GM18868 (cell line): ENCODE data around the gene UGT1A4.

Experiments
- ATAC-seq: cut with Tn5 transposase; IDR thresholded peaks from one replicate; pipeline ENCODE4 v1.9.1; 2021; ENCODE audit warnings: mild to moderate bottlenecking, moderate library complexity; ENCODE audit not compliant: unreplicated experiment

The UGT1A4 gene

GRCh38 chr2:233779722-233780121 lies 61.2 kb downstream of the UGT1A4 start:
- no peak for ATAC-seq

GRCh38 chr2:233780771-233781170 lies 62.2 kb downstream of the UGT1A4 start:
- ATAC-seq, result no peak

GRCh38 chr2:233789554-233789953 lies 71.0 kb downstream of the UGT1A4 start:
- ATAC-seq, result no peak

- no peak for ATAC-seq
Measured at GRCh38 chr2:233791151-233791882, 72.8 kb downstream of the UGT1A4 start.

- ATAC-seq, result no peak
Measured at GRCh38 chr2:233791883-233792329, 73.4 kb downstream of the UGT1A4 start.

GRCh38 chr2:233792720-233793119 lies 74.2 kb downstream of the UGT1A4 start:
- ATAC-seq, result no peak

GRCh38 chr2:233793465-233794127 lies 75.1 kb downstream of the UGT1A4 start:
- no peak for ATAC-seq

GRCh38 chr2:233794128-233794658 lies 75.7 kb downstream of the UGT1A4 start:
- ATAC-seq, result no peak

- ATAC-seq, result no peak
Measured at GRCh38 chr2:233795735-233796171, 77.2 kb downstream of the UGT1A4 start.

- ATAC-seq, result no peak
Measured at GRCh38 chr2:233796254-233796653, 77.7 kb downstream of the UGT1A4 start.

- no peak for ATAC-seq
Measured at GRCh38 chr2:233798335-233799086, 80.0 kb downstream of the UGT1A4 start.

- no peak for ATAC-seq
Measured at GRCh38 chr2:233799087-233799665, 80.6 kb downstream of the UGT1A4 start.

- no peak for ATAC-seq
Measured at GRCh38 chr2:233799716-233800115, 81.2 kb downstream of the UGT1A4 start.

- ATAC-seq, result no peak
Measured at GRCh38 chr2:233800208-233800607, 81.7 kb downstream of the UGT1A4 start.

- peak; percentile 67 for ATAC-seq
Measured at GRCh38 chr2:233801357-233802131, 83.0 kb downstream of the UGT1A4 start.

GRCh38 chr2:233802132-233802815 lies 83.7 kb downstream of the UGT1A4 start:
- no peak for ATAC-seq

- ATAC-seq, result no peak
Measured at GRCh38 chr2:233803292-233803911, 84.9 kb downstream of the UGT1A4 start.

- no peak for ATAC-seq
Measured at GRCh38 chr2:233803994-233804393, 85.5 kb downstream of the UGT1A4 start.

- no peak for ATAC-seq
Measured at GRCh38 chr2:233807215-233807865, 88.8 kb downstream of the UGT1A4 start.
